ENCODE results near the gene LAMB1. TPM values are rescaled to one million over a fixed set of nuclear protein-coding genes. Genes with fewer than 3 reads are reported as not detected.
A peak's percentile ranks its signal among the peaks of the same experiment; 100 is the strongest.

Gene LAMB1
- polyA plus RNA-seq, 1 experiment, result 266 TPM

DNA sequence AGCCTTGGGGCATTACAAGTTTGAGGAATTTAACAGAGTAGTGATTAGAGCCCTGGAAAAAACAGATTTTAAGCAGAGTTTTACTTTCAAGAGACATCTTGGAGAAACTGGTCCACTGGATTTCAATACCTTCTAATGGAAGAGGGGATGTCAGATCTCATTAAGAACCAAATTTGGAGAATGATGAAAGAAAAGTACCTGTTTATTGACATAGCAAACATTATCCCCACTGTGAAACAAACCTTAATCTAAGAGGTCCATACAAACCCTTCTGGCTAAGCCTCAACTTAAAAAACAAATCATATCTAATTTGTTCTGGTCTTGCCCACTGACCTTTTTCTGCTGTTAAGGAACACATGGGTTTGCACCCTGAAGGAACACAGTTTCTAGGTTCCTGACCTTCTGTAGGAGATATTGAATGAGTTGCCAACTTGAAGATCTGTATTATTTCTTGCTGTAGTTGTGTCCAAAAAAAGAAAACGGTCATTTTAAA lies 53.5 kb downstream of the LAMB1 start:
- ChIA-PET CTCF (interaction anchor here (0.7 to 1.0 kb wide), 2 partner anchors 12 to 197 kb away, joined by 3 to 5 read pairs; no protein-coding TSS in a partner anchor), POLR2A (interaction anchor here (1.0 to 1.3 kb wide), 2 partner anchors 9 to 45 kb away, joined by 3 to 5 read pairs; no protein-coding TSS in a partner anchor)
- TF ChIP-seq CTCF (IDR thresholded peaks at IDR 0.05; ENCODE audit: low read depth, low read length), result no peak
- H3K4me3 ChIP-seq (ENCODE audit: low read depth, low read length), result no peak overlapping the region
- H3K9me3 ChIP-seq (ENCODE audit: control insufficient read depth, insufficient read depth, low read length), result no peaks in the 10 kb centered on the region
- DNase-seq (ENCODE audit: low read depth, low spot score), result no peak
- H3K27me3 ChIP-seq (ENCODE audit: control insufficient read depth, insufficient read depth, low read length), result no peaks in the 10 kb centered on the region
- H3K27ac ChIP-seq (ENCODE audit: low read depth, low read length), result no peak overlapping the region

- Histone ChIP-seq H3K4me3 (ENCODE audit: low read depth, low read length) (no peak overlapping the region), H3K9me3 (ENCODE audit: control insufficient read depth, insufficient read depth, low read length) (no peaks in the 10 kb centered on the region), H3K27me3 (ENCODE audit: control insufficient read depth, insufficient read depth, low read length) (no peaks in the 10 kb centered on the region), H3K27ac (ENCODE audit: low read depth, low read length) (no peak overlapping the region)
- no peak for TF ChIP-seq CTCF (IDR thresholded peaks at IDR 0.05; ENCODE audit: low read depth, low read length)
- DNase-seq (ENCODE audit: low read depth, low spot score), result peak; percentile 60
- POLR2A ChIA-PET, result interaction anchor here (1.0 to 1.3 kb wide), 2 partner anchors 10 to 46 kb away, joined by 3 to 5 read pairs; no protein-coding TSS in a partner anchor
- CTCF ChIA-PET, result interaction anchor here (0.7 to 1.0 kb wide), 2 partner anchors 11 to 197 kb away, joined by 3 to 5 read pairs; no protein-coding TSS in a partner anchor
These were observed 54.1 kb downstream of the LAMB1 start for GRCh38 chr7:107948645-107949442.

DNA sequence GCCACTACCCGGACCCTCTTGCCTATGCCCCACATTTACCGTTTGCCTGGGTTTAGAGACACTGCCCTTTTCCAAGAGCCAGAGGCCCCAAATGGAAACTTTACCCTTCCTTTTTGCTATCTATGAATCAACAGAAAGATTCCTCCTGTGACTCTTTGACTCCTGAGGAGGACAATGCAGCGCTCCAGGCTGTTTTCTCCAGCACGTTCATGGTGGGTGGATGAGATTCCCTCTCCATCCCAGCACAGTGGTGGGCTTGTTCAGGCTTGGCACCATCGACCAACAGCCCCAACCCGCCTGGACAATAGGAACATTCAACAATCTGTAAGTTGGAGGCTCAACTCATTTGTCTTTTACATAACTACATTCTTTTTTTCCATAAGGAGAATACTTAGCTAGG lies 56.1 kb downstream of the LAMB1 start:
- Histone ChIP-seq H3K4me3 (ENCODE audit: low read depth, low read length) (no peak overlapping the region), H3K27me3 (ENCODE audit: control insufficient read depth, insufficient read depth, low read length) (no peaks in the 10 kb centered on the region), H3K9me3 (ENCODE audit: control insufficient read depth, insufficient read depth, low read length) (no peaks in the 10 kb centered on the region), H3K27ac (ENCODE audit: low read depth, low read length) (no peak overlapping the region)
- CTCF ChIA-PET, result interaction anchor here (0.6 kb wide), 1 partner anchor 85 kb away, joined by 3 read pairs; no protein-coding TSS in a partner anchor
- POLR2A ChIA-PET, result no interaction called here
- DNase-seq (ENCODE audit: low read depth, low spot score), result no peak
- no peak for TF ChIP-seq CTCF (IDR thresholded peaks at IDR 0.05; ENCODE audit: low read depth, low read length)

- no peak for DNase-seq (ENCODE audit: low read depth, low spot score)
- TF ChIP-seq CTCF (IDR thresholded peaks at IDR 0.05; ENCODE audit: low read depth, low read length), result no peak
- no peaks in the 10 kb centered on the region for H3K9me3 ChIP-seq (ENCODE audit: control insufficient read depth, insufficient read depth, low read length)
- no peak overlapping the region for H3K27ac ChIP-seq (ENCODE audit: low read depth, low read length)
- no peaks in the 10 kb centered on the region for H3K27me3 ChIP-seq (ENCODE audit: control insufficient read depth, insufficient read depth, low read length)
- ChIA-PET CTCF (no interaction called here), POLR2A (no interaction called here)
- no peak overlapping the region for H3K4me3 ChIP-seq (ENCODE audit: low read depth, low read length)
These were observed 56.5 kb downstream of the LAMB1 start for GRCh38 chr7:107946451-107946850.

DNA sequence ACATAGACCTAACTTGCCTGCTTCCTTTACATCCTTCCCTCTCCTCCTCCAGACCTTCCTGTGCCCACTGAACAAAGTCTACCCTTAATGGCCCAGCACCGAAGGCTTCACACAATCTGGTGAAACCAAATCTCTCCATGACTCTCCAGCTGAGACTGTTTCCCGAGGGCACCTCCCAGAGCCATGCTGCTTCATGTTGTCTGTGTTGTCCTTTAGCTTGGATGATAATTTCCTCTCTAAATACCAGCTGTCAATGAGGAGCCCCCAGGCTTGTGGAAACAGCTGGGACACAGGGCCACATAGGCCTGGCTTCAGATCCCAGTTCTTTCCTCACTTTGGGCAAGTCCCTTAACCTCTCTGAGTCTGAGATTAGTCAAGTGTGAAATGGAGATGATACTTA lies 57.6 kb downstream of the LAMB1 start:
- no peak overlapping the region for H3K4me3 ChIP-seq (ENCODE audit: low read depth, low read length)
- CTCF ChIA-PET, result interaction anchor here (1.2 kb wide), 1 partner anchor 177 kb away, joined by 4 read pairs; no protein-coding TSS in a partner anchor
- no peak for DNase-seq (ENCODE audit: low read depth, low spot score)
- no peak for TF ChIP-seq CTCF (IDR thresholded peaks at IDR 0.05; ENCODE audit: low read depth, low read length)
- POLR2A ChIA-PET, result no interaction called here
- H3K27ac ChIP-seq (ENCODE audit: low read depth, low read length), result no peak overlapping the region
- no peaks in the 10 kb centered on the region for H3K9me3 ChIP-seq (ENCODE audit: control insufficient read depth, insufficient read depth, low read length)
- no peaks in the 10 kb centered on the region for H3K27me3 ChIP-seq (ENCODE audit: control insufficient read depth, insufficient read depth, low read length)

All from AG04450 (cell line).